Subcutaneous abdominal adipose tissue (tissue), 5 donors: Measurements from ENCODE around the gene HRCT1.

Experiments
- H3K27ac ChIP-seq: one replicate; pipeline ENCODE4 v1.7.0; 2013; ENCODE audit warnings: low read depth, mild to moderate bottlenecking, inconsistent platforms, low read length, moderate library complexity
- H3K27me3 ChIP-seq, 5 donors: one replicate each; pipeline ENCODE4 v1.7.0; 2013; ENCODE audit warnings: low read length in 5 of 5, inconsistent platforms in 1 of 5; ENCODE audit not compliant: control insufficient read depth in 5 of 5, insufficient read depth in 4 of 5
- H3K36me3 ChIP-seq, 5 donors: one replicate each; pipeline ENCODE4 v1.7.0; 2013; ENCODE audit warnings: low read length in 5 of 5; ENCODE audit not compliant: control insufficient read depth in 5 of 5, insufficient read depth in 5 of 5
- H3K4me1 ChIP-seq, 5 donors: one replicate each; pipeline ENCODE4 v1.7.0; 2013; ENCODE audit warnings: low read length in 5 of 5, mild to moderate bottlenecking in 3 of 5, moderate library complexity in 1 of 5; ENCODE audit not compliant: control insufficient read depth in 5 of 5, insufficient read depth in 5 of 5
- H3K4me3 ChIP-seq, 5 donors: one replicate each; pipeline ENCODE4 v1.7.0; 2013; ENCODE audit warnings: low read length in 5 of 5, low read depth in 1 of 5
- H3K9ac ChIP-seq, 5 donors: one replicate each; pipeline ENCODE4 v1.7.0; 2013; ENCODE audit warnings: low read length in 5 of 5, mild to moderate bottlenecking in 4 of 5, moderate library complexity in 3 of 5
- H3K9me3 ChIP-seq, 5 donors: one replicate each; pipeline ENCODE4 v1.7.0; 2013; ENCODE audit warnings: low read length in 5 of 5; ENCODE audit not compliant: control insufficient read depth in 5 of 5
- donor health status: healthy.
- donor health status: healthy.
- donor health status: healthy.
- donor health status: healthy.
- donor health status: healthy.

Gene HRCT1

GRCh38 chr9:35905912-35906679 lies at the start of gene HRCT1:
Gene HRCT1, plus strand, starts transcription at chr9:35906202. Its CDS starts 86 bp downstream, at chr9:35906288.
- H3K4me1 ChIP-seq: peaks cover 41 to 79% (median 75%) of the 10 kb centered on the region in 5 donors
- H3K9me3 ChIP-seq: no peaks in the 10 kb centered on the region
- peak within 1 kb of the TSS; percentile 64 to 77 (median 70) for H3K4me3 ChIP-seq
- peak within 1 kb of the TSS; percentile 99 for H3K27ac ChIP-seq
- peaks cover 0 to 3% (median 0%) of the 10 kb centered on the region in 5 donors for H3K27me3 ChIP-seq
- peak within 1 kb of the TSS; percentile 73 to 95 (median 77) for H3K9ac ChIP-seq
- no peaks in the 10 kb centered on the region for H3K36me3 ChIP-seq

GRCh38 chr9:35856206-35856605 lies 49.8 kb upstream of the HRCT1 start:
- Histone ChIP-seq H3K9me3 (no peaks in the 10 kb centered on the region), H3K4me1 (peaks cover 0 to 15% (median 0%) of the 10 kb centered on the region in 5 donors), H3K27ac (no peak overlapping the region), H3K9ac (no peak overlapping the region), H3K4me3 (no peak overlapping the region), H3K27me3 (peaks cover 0 to 27% (median 21%) of the 10 kb centered on the region in 5 donors), H3K36me3 (peaks cover 0 to 10% (median 0%) of the 10 kb centered on the region in 5 donors)

- no peak overlapping the region for H3K9ac ChIP-seq
- no peak overlapping the region for H3K27ac ChIP-seq
- H3K4me1 ChIP-seq: peaks cover 0 to 15% (median 0%) of the 10 kb centered on the region in 5 donors
- peaks cover 0 to 10% (median 0%) of the 10 kb centered on the region in 5 donors for H3K36me3 ChIP-seq
- peaks cover 0 to 32% (median 24%) of the 10 kb centered on the region in 5 donors for H3K27me3 ChIP-seq
- no peaks in the 10 kb centered on the region for H3K9me3 ChIP-seq
- H3K4me3 ChIP-seq: no peak overlapping the region
Measured at GRCh38 chr9:35856882-35857281, 49.1 kb upstream of the HRCT1 start.

GRCh38 chr9:35858458-35858857 lies 47.5 kb upstream of the HRCT1 start:
- peaks cover 3 to 35% (median 28%) of the 10 kb centered on the region in 5 donors for H3K27me3 ChIP-seq
- no peaks in the 10 kb centered on the region for H3K9me3 ChIP-seq
- peaks cover 0 to 4% (median 0%) of the 10 kb centered on the region in 5 donors for H3K36me3 ChIP-seq
- no peak overlapping the region for H3K27ac ChIP-seq
- H3K9ac ChIP-seq: no peak overlapping the region
- H3K4me1 ChIP-seq: peaks cover 0 to 15% (median 0%) of the 10 kb centered on the region in 5 donors
- H3K4me3 ChIP-seq: no peak overlapping the region

- peaks cover 6 to 45% (median 32%) of the 10 kb centered on the region in 5 donors for H3K27me3 ChIP-seq
- peaks cover 0 to 15% (median 0%) of the 10 kb centered on the region in 5 donors for H3K4me1 ChIP-seq
- no peak overlapping the region for H3K9ac ChIP-seq
- H3K27ac ChIP-seq: no peak overlapping the region
- H3K36me3 ChIP-seq: no peaks in the 10 kb centered on the region
- no peaks in the 10 kb centered on the region for H3K9me3 ChIP-seq
- no peak overlapping the region for H3K4me3 ChIP-seq
Measured at GRCh38 chr9:35859310-35859989, 46.6 kb upstream of the HRCT1 start.

- Histone ChIP-seq H3K4me1 (peaks cover 0 to 15% (median 0%) of the 10 kb centered on the region in 5 donors), H3K9ac (no peak overlapping the region), H3K27me3 (peaks cover 9 to 50% (median 33%) of the 10 kb centered on the region in 5 donors), H3K4me3 (no peak overlapping the region), H3K9me3 (no peaks in the 10 kb centered on the region), H3K27ac (no peak overlapping the region), H3K36me3 (no peaks in the 10 kb centered on the region)
Measured at GRCh38 chr9:35859990-35860339, 46.0 kb upstream of the HRCT1 start.

- H3K9me3 ChIP-seq: no peaks in the 10 kb centered on the region
- no peak overlapping the region for H3K9ac ChIP-seq
Measured at GRCh38 chr9:35861161-35861897, 44.7 kb upstream of the HRCT1 start.

GRCh38 chr9:35862328-35862727 lies 43.7 kb upstream of the HRCT1 start:
- Histone ChIP-seq H3K27me3 (peaks cover 11 to 55% (median 33%) of the 10 kb centered on the region in 5 donors), H3K4me3 (no peak overlapping the region), H3K36me3 (no peaks in the 10 kb centered on the region), H3K4me1 (peaks cover 0 to 15% (median 0%) of the 10 kb centered on the region in 5 donors), H3K27ac (no peak overlapping the region), H3K9ac (no peak overlapping the region), H3K9me3 (no peaks in the 10 kb centered on the region)

More at GRCh38 chr9:35861161-35861897, 44.7 kb upstream of the HRCT1 start:
- peaks cover 11 to 53% (median 33%) of the 10 kb centered on the region in 5 donors for H3K27me3 ChIP-seq
- H3K36me3 ChIP-seq: no peaks in the 10 kb centered on the region
- peaks cover 0 to 15% (median 0%) of the 10 kb centered on the region in 5 donors for H3K4me1 ChIP-seq
- H3K27ac ChIP-seq: no peak overlapping the region
- H3K4me3 ChIP-seq: no peak overlapping the region

- Histone ChIP-seq H3K36me3 (no peaks in the 10 kb centered on the region), H3K4me1 (peaks cover 0 to 14% (median 0%) of the 10 kb centered on the region in 5 donors), H3K9ac (no peak overlapping the region), H3K27me3 (peaks cover 11 to 64% (median 39%) of the 10 kb centered on the region in 5 donors), H3K4me3 (no peak overlapping the region), H3K27ac (no peak overlapping the region), H3K9me3 (no peaks in the 10 kb centered on the region)
Measured at GRCh38 chr9:35863583-35863982, 42.4 kb upstream of the HRCT1 start.
